ENCODE data around the gene NLGN1.

NLGN1 gene

DNA sequence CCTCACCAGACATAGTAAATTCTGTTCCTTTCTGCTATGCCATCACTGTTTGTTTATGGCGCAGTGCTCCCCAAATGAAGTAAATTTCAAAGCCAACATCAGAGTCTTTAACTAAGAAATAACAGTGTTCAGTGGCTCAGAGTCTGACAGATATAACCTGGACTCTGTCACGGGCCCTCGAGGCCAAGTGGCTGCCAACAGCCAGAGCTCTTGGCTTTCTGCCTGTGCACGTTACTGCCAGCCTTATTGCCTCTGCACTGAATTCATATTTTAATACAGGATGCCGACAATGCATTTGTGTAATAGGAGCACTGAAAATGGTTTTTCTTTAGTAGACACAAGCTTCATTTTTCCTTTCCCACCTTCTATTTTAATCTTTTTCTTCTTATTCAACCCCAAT, 219.9 kb downstream of the NLGN1 start:
- Histone ChIP-seq H4K20me1 (ENCODE audit: insufficient read depth, low read length) (no peaks in the 10 kb centered on the region), H3K79me2 (ENCODE audit: insufficient read depth, low read length) (no peaks in the 10 kb centered on the region), H3F3A (ENCODE audit: insufficient read depth, low read length) (no peaks in the 10 kb centered on the region), H3K27ac (ENCODE audit: low read depth, low read length, poor library complexity, severe bottlenecking) (no peak overlapping the region), H3K9me3 (ENCODE audit: low read length) (no peaks in the 10 kb centered on the region), H3K9ac (ENCODE audit: low read length) (no peak overlapping the region), H3K4me3 (ENCODE audit: low read depth, low read length, poor library complexity, severe bottlenecking) (no peak overlapping the region), H3K4me1 (ENCODE audit: insufficient read depth, low read length, severe bottlenecking) (no peaks in the 10 kb centered on the region), H3K27me3 (ENCODE audit: insufficient read depth, low read length) (no peaks in the 10 kb centered on the region), H3K36me3 (ENCODE audit: insufficient read depth, low read length) (no peaks in the 10 kb centered on the region), H3K9me2 (ENCODE audit: low read depth, low read length) (no peaks in the 10 kb centered on the region), H3K4me2 (ENCODE audit: low read length) (no peak overlapping the region), H2AFZ (ENCODE audit: low read length) (no peak overlapping the region)
- TF ChIP-seq, protein P1, sequence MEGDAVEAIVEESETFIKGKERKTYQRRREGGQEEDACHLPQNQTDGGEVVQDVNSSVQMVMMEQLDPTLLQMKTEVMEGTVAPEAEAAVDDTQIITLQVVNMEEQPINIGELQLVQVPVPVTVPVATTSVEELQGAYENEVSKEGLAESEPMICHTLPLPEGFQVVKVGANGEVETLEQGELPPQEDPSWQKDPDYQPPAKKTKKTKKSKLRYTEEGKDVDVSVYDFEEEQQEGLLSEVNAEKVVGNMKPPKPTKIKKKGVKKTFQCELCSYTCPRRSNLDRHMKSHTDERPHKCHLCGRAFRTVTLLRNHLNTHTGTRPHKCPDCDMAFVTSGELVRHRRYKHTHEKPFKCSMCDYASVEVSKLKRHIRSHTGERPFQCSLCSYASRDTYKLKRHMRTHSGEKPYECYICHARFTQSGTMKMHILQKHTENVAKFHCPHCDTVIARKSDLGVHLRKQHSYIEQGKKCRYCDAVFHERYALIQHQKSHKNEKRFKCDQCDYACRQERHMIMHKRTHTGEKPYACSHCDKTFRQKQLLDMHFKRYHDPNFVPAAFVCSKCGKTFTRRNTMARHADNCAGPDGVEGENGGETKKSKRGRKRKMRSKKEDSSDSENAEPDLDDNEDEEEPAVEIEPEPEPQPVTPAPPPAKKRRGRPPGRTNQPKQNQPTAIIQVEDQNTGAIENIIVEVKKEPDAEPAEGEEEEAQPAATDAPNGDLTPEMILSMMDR (IDR thresholded peaks at IDR 0.05; ENCODE audit: low read length) = no peak
- TF ChIP-seq EZH2 (IDR thresholded peaks at IDR 0.05; ENCODE audit: borderline replicate concordance, low read length) = no peak

DNA sequence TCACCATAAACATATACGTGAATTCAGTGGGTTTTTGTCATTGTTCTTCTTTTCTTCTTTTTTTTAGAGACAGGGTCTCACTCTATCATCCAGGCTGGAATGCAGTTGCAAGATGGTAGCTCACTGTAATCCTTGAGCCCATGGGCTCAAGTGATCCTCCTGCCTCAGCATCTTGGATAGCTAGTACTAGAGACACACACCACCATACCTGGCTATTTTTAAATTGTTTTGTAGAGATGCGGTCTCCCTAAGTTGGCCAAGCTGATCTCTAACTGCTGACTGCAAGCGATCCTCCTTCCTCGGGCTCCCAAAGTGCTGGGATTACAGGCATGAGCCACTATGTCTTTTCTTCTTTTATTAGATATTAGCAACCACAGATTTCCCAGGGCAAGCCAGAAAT, 220.6 kb downstream of the NLGN1 start:
- H3K9me2 ChIP-seq (ENCODE audit: low read depth, low read length) = no peaks in the 10 kb centered on the region
- H3K79me2 ChIP-seq (ENCODE audit: insufficient read depth, low read length) = no peaks in the 10 kb centered on the region
- H3K4me3 ChIP-seq (ENCODE audit: low read depth, low read length, poor library complexity, severe bottlenecking) = no peak overlapping the region
- no peaks in the 10 kb centered on the region for H3K4me1 ChIP-seq (ENCODE audit: insufficient read depth, low read length, severe bottlenecking)
- H3F3A ChIP-seq (ENCODE audit: insufficient read depth, low read length) = no peaks in the 10 kb centered on the region
- no peak overlapping the region for H2AFZ ChIP-seq (ENCODE audit: low read length)
- no peaks in the 10 kb centered on the region for H4K20me1 ChIP-seq (ENCODE audit: insufficient read depth, low read length)
- H3K36me3 ChIP-seq (ENCODE audit: insufficient read depth, low read length) = no peaks in the 10 kb centered on the region
- no peak overlapping the region for H3K27ac ChIP-seq (ENCODE audit: low read depth, low read length, poor library complexity, severe bottlenecking)
- no peaks in the 10 kb centered on the region for H3K27me3 ChIP-seq (ENCODE audit: insufficient read depth, low read length)
- no peaks in the 10 kb centered on the region for H3K9me3 ChIP-seq (ENCODE audit: low read length)
- no peak for TF ChIP-seq EZH2 (IDR thresholded peaks at IDR 0.05; ENCODE audit: borderline replicate concordance, low read length)
- TF ChIP-seq, protein P1 (IDR thresholded peaks at IDR 0.05; ENCODE audit: low read length) = no peak
- H3K4me2 ChIP-seq (ENCODE audit: low read length) = no peak overlapping the region
- H3K9ac ChIP-seq (ENCODE audit: low read length) = no peak overlapping the region

DNA sequence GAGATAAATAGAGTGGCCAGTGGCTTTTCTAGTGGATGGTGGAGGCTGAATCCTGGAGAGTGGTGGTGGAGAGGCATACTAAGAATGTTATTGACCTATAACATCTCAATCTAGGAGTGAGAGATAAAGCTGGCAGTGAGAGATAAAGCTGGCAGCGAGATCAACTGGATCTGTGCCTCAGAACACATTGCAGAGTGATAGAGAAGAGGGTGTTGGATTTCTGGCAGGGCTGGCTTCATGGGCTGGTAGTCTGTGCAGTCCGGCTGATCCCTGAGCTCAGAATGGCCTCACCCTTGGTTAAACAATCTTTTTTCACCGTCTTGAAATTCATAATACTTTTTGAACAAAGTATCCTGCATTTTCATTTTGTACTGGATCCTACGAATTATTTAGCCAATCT, 221.2 kb downstream of the NLGN1 start:
- Histone ChIP-seq H3K9ac (ENCODE audit: low read length) (no peak overlapping the region), H3F3A (ENCODE audit: insufficient read depth, low read length) (no peaks in the 10 kb centered on the region)

More for the DNA sequence above, 221.2 kb downstream of the NLGN1 start:
- no peak for TF ChIP-seq EZH2 (IDR thresholded peaks at IDR 0.05; ENCODE audit: borderline replicate concordance, low read length)
- TF ChIP-seq, protein P1 (IDR thresholded peaks at IDR 0.05; ENCODE audit: low read length) = no peak
- H3K9me3 ChIP-seq (ENCODE audit: low read length) = no peaks in the 10 kb centered on the region
- H3K27me3 ChIP-seq (ENCODE audit: insufficient read depth, low read length) = no peaks in the 10 kb centered on the region
- no peak overlapping the region for H3K4me3 ChIP-seq (ENCODE audit: low read depth, low read length, poor library complexity, severe bottlenecking)
- H2AFZ ChIP-seq (ENCODE audit: low read length) = no peak overlapping the region
- no peaks in the 10 kb centered on the region for H3K36me3 ChIP-seq (ENCODE audit: insufficient read depth, low read length)
- no peaks in the 10 kb centered on the region for H3K4me1 ChIP-seq (ENCODE audit: insufficient read depth, low read length, severe bottlenecking)
- H3K4me2 ChIP-seq (ENCODE audit: low read length) = no peak overlapping the region
- H3K27ac ChIP-seq (ENCODE audit: low read depth, low read length, poor library complexity, severe bottlenecking) = no peak overlapping the region
- no peaks in the 10 kb centered on the region for H3K79me2 ChIP-seq (ENCODE audit: insufficient read depth, low read length)
- H3K9me2 ChIP-seq (ENCODE audit: low read depth, low read length) = no peaks in the 10 kb centered on the region
- H4K20me1 ChIP-seq (ENCODE audit: insufficient read depth, low read length) = no peaks in the 10 kb centered on the region

Data from OCI-LY1 (cell line).